GM18498 (cell line): ENCODE results near the gene DNMT3A.

ENCODE experiments used
- ATAC-seq: cut with Tn5 transposase; IDR thresholded peaks from one replicate; pipeline ENCODE4 v1.9.1; 2021; ENCODE audit warnings: mild to moderate bottlenecking, moderate library complexity; ENCODE audit not compliant: unreplicated experiment

DNMT3A gene

DNA sequence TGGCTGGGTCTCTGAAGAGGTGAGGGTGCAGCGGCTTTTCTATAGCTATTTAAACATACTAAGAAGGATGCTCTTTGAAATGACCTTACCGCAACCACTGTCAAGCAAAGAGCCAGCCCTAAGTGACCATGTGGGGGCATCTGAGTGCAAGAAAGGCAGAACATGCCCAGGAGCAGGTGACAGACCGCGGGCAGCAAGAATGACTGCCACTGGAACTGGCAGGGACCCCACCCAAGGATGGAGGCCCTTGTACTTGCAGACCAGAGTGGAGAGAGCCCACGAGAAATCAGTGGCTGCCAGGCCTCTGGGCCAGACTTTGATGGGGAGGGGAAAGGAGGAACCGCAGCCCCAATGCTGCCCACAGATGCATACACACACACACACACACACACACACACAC lies 33.1 kb downstream of the DNMT3A start:
- no peak for ATAC-seq

GRCh38 chr2:25307949-25308557 lies 33.7 kb downstream of the DNMT3A start:
- no peak for ATAC-seq

GRCh38 chr2:25306777-25307368 lies 34.9 kb downstream of the DNMT3A start:
- no peak for ATAC-seq

DNA sequence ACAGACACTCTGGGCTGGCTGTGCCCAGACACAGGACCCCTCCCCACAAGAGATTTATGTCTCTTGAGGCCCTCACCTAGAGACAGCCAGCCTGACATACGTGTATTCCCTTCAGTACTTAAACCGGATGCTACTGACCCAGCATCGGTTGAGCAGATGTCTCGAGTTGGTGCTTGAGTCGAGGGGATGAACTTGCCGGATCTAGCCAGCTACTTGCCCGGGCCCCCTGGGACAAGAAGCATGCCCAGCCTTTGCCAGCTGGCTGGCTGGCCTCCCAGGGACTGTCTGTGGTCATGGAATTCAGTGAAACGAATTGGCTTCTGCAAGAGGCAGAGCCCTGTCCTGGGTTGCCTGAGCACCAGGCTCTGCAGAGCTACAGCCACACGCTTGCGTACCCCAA lies 36.0 kb downstream of the DNMT3A start:
- no peak for ATAC-seq

DNA sequence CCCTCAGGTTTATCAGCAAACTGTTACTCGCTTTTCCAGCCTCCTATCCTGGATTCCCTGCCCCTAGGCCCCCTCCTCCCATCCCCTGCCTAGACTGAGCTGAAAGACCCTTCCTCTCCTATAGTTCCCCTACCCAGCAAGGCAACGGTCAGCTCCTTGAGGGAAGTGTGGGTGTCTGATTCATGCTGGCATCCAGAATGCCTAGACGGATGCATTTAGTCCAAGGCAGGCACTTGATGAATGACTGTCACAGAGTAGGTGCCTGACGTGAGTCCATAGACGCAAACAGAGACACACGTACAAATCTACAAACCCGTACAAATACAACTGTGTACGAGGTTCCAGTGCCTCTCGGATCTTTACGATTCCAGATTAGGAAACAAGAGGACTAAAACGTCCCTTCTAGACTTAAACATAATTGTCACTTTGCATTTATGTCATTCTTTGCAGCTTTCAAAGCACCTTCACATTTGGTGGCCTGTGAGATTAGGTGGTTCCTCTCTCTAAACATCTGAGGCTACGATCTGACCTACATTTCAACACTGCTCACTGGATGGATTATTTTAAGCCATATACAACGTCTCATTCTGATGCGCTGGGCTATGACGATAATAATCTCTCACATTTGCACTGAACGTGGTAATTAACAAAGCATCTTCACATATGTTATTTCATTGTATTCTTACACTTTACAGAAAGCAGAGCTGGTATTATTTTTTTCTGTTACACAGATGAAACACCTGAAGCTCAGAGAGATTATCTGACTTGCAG lies 36.7 kb downstream of the DNMT3A start:
- no peak for ATAC-seq

DNA sequence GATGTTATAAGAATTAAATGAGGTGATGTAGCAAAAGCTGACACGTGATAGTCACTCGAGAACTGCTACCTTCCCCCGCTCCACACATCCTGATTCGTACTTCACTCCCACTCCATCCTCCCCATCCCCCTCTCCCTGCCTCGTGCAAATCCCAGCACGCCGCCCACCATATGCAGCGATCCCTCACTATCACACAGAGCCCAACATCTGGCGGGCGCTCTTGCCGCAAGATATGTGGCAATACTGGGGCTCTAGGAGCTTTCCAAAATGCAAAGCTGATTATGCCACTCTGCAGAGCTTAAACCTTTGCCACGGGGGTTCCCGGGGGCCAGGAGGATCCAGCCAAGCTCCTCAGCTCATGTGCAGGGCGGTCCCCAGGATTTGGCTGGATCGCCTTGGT lies 37.4 kb downstream of the DNMT3A start:
- no peak for ATAC-seq

DNA sequence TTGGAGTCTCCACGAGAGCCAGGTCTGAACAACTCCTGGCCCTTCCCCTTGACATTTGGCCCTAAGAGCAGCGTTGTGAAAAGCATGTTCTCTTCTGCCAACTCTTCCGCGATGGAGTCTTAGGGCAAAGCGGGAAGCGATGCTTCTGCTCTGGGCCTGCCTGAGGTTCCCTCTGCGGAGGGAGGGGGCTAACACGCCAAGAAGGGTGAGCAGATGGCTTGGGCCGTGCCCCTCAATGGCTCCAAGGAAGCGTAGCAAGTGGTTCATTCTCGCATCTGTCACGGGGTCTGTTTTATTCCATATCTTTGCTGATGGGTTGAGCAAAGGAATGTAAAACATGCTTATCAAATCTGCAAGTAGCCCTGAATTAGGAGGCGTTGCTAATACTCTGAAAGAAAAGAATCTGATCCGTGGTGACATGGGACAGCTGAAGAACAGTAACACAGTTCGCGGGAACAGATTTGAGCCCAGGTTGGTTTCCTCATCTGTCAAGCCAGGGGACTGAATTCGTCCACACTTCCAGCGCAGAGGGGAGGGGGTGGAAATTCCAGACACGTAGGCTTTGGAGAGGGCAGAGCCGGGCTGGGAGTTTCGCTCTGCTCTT lies 38.0 kb downstream of the DNMT3A start:
- no peak for ATAC-seq

DNA sequence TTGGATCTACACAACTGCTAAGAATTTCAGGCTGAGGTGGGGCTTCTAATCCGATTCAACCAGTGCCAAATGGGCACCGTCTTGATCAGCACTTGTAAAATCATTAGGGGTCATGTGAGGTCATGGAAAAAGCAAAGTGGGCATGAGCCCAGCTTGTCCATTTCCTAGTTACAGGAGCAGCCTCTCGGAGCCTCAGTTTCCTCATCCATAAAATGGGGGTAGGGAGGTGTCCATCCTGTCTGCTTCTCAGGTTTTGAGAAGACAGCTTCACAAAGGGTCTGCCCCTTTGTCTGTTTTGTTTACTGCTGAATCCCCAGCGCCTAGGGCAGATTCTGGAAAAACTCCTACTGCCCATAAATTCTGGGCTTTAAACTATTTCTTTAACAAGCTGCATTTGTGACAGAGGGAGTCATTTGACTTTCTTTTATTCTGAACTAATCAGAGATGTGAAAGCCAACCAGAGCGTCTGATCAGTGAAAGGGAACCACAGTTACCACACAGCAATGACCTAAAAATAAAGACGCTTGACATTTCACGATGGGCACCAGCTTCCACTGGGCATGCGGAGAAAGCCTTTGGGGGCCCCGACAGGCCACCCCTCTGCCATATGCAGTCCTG lies 38.9 kb downstream of the DNMT3A start:
- no peak for ATAC-seq

DNA sequence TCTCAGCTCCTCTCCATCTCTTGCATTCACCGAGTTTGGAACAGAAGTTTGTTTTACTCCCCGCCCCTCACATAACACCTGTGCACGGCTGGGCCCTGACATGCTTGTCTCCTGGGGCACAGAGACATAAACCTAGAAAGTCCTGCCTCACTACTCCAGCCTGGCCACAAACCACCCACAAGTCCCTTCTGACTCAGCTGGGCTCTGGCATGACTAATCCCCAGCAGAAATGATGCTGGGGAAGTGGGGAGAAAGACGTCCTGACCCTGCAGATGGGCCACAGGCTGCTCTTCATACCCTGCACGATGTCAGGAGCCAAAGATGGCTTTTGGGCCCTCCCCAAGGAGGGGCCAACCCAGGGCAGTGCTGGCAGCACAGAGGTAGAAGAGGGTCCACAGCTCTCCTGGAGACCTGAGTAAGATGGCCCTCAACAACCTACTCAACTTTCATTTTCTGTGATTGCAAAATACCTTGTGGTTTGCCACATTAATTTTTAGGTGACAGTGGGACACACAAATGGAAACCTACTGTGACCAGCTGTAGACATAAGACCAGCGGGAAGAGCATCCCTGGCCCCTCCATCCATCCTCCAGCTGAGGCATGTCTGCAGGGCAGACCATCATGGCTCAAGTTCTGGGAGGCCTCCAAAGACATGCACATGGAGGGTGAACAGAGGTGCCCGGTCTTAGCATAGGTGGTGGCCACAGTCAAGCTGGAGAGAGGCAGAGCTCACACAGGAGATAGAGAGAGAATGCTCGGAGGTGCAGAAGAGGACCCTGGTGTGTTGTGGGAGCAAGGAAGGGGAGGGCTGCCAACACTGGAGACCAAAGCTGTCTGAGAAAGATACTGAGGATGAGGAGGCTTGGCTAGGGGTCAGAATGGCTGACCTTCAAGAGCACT lies 40.0 kb downstream of the DNMT3A start:
- peak; percentile 92 for ATAC-seq

DNA sequence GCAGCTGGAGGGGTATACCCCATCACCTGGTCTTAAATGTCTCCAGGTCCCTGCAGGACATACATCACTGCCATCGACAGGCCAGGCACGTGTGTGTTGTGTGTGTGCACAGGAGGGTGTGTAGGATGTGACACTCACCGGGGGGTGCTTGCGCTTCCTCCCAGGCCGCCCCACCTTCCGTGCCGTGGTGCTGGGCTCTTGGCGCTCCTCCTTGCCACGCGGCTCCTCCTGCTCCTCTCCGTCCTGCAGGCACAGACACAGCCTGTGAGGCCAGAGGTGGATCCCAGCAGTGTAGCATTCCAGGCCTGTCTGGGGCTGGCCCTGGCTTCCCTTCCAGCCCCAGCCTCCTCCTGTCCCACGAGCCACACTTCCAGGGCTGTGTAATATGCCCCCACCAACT lies 41.7 kb downstream of the DNMT3A start:
- no peak for ATAC-seq

DNA sequence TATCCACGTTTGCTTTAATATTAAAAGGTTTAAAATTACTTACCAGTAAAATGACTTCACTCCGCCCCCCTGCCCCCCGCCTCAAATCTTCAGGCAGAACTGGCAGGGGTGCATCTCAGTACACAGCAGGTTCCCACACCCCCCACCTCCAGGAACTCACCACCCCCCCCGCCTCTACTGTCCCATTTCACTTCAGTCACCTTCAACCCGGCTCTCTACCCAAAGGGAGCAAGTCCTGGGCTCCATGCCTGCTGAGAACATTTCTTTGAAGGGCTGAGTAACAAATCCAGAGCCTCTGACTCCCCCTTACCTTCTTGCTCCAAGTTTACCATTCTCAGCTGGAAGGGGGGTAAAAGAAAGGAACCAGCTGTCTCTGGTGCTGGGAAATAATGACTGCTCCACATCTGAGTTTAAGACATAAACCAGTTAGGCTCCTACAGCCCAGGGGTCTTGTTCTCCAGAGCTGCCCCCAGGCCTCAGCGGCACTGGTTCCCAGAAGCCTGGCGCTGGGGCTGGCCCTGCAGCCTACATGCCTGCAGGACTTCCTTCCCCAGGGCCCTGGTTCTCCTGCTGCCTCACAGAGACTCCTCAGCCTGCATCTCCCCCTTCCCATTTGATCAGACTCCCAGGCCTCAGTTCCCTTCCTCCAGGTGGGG lies 42.8 kb downstream of the DNMT3A start:
- no peak for ATAC-seq

DNA sequence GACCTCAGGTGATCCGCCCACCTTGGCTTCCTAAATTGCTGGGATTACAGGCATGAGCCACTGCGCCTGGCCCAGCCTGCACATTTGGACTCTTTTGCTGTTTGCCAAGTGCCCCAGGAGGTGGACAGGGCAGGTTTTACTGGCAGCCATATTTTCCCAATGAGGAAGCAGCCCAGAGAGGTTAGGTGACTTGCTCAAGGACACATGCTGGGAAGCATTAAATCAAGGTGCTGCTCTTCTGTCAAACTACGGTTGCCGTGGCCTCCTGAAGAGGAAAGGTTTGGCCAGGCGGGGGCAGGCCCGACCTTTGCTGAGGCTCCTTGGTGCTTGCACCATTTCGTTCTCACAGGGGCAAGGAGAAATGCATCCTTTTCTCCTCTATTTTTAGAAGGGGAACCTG lies 44.0 kb downstream of the DNMT3A start:
- ATAC-seq, result no peak

- ATAC-seq, result peak; percentile 5
These were observed 46.1 kb downstream of the DNMT3A start for GRCh38 chr2:25295621-25296020.

GRCh38 chr2:25294573-25295462 lies 46.9 kb downstream of the DNMT3A start:
- peak; percentile 83 for ATAC-seq

- peak; percentile 5 for ATAC-seq
These were observed 47.7 kb downstream of the DNMT3A start for GRCh38 chr2:25293958-25294562.

- ATAC-seq, result no peak
These were observed 48.6 kb downstream of the DNMT3A start for GRCh38 chr2:25293145-25293544.

GRCh38 chr2:25292408-25292807 lies 49.3 kb downstream of the DNMT3A start:
- ATAC-seq, result no peak

DNA sequence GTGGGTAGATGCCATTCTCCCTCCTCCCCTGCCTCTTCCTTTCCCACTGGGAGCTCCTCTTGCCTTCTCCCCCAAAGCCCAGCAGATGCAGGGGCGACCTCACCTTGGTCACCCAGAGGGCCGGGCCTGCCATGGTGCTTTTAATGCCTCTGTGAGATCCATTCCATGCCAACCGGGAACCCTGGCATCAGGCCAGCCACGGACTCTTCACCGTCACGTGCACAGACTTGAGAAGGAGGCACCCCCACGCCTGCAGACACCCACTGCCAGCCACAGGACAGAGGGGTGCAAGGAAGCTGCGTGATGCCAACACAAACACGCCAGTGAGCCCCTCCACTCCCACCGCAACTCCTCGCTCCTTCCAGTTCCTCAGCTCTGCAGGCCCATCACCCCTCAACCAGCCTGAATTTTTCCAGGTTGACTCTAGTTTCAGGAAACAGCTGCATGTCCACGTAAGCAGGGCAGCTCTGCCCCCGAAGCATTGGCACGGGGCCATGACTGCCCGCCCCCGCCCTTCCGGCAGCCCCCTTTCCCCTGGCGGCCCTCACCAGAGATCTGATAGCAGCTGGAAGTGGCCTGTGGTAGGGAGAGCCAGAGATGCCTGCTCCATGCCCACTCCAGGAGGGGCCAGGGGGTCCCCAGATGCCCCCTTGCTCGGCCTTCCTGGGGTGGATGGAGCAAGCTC lies 50.8 kb downstream of the DNMT3A start:
- ATAC-seq, result no peak
